HepG2 (cell line): ENCODE data around the gene SLC16A14.

Experiments used
- PCBP1 ChIP-seq: fragments of 200-400 bp; formaldehyde crosslinking; IDR thresholded peaks from 2 replicates; pipeline ENCODE4 v1.6.1; 2017; ENCODE audit warnings: mild to moderate bottlenecking, low read depth, low read length, borderline replicate concordance
- TF ChIP-seq, protein P1 (sequence below): sonication (generic); formaldehyde crosslinking; IDR thresholded peaks from 2 replicates; pipeline ENCODE4 v1.5.0; 2020; ENCODE audit warnings: mild to moderate bottlenecking, missing genetic modification reagents, moderate library complexity

DNA sequence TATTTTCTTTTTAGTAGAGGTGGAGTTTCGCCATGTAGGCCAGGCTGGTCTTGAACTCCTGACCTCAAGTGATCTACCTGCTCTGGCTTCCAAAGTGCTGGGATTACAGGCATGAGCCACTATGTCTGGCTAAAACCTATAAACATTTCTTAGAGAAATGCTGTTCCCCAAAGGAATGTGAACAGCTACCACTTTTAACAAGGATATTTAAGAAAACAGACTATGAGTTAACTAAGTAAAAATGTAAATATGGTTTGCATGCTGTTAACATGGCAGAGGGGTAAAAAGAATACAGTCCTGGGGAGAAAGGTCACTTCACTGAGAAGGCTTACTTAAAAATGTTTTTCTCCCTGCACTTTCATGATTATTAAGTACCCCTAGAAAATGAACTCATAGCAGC lies 57.1 kb downstream of the SLC16A14 start:
- TF ChIP-seq, protein P1, sequence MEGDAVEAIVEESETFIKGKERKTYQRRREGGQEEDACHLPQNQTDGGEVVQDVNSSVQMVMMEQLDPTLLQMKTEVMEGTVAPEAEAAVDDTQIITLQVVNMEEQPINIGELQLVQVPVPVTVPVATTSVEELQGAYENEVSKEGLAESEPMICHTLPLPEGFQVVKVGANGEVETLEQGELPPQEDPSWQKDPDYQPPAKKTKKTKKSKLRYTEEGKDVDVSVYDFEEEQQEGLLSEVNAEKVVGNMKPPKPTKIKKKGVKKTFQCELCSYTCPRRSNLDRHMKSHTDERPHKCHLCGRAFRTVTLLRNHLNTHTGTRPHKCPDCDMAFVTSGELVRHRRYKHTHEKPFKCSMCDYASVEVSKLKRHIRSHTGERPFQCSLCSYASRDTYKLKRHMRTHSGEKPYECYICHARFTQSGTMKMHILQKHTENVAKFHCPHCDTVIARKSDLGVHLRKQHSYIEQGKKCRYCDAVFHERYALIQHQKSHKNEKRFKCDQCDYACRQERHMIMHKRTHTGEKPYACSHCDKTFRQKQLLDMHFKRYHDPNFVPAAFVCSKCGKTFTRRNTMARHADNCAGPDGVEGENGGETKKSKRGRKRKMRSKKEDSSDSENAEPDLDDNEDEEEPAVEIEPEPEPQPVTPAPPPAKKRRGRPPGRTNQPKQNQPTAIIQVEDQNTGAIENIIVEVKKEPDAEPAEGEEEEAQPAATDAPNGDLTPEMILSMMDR (CRISPR knock-in tag): no peak
- TF ChIP-seq PCBP1: no peak
